ENCODE results near the gene MERTK.

DNA sequence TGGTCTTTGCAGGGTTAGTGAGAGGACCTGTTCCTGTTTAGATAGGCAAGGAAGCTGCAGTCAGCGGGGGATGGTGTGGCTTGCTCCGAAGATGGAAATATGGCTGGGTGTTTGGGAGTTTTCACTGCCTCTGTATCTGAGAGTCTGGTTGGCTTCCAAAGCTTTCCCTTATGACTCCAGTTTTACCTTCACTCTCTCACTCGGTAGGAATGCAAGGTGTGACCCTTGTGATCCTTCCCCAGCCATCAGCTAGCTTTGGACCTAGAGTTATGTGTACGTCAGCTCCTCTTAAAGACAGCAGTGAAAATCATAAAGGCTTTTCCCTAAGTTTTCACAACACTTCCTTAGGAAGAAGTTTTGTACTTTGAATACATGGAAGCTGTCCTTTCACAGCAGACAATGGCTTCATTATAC lies 121.2 kb downstream of the MERTK start:
- TF ChIP-seq, protein P1, sequence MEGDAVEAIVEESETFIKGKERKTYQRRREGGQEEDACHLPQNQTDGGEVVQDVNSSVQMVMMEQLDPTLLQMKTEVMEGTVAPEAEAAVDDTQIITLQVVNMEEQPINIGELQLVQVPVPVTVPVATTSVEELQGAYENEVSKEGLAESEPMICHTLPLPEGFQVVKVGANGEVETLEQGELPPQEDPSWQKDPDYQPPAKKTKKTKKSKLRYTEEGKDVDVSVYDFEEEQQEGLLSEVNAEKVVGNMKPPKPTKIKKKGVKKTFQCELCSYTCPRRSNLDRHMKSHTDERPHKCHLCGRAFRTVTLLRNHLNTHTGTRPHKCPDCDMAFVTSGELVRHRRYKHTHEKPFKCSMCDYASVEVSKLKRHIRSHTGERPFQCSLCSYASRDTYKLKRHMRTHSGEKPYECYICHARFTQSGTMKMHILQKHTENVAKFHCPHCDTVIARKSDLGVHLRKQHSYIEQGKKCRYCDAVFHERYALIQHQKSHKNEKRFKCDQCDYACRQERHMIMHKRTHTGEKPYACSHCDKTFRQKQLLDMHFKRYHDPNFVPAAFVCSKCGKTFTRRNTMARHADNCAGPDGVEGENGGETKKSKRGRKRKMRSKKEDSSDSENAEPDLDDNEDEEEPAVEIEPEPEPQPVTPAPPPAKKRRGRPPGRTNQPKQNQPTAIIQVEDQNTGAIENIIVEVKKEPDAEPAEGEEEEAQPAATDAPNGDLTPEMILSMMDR (IDR thresholded peaks at IDR 0.05; ENCODE audit: insufficient read depth, low read depth, low read length), result no peak
- TF ChIP-seq EZH2 (IDR thresholded peaks at IDR 0.05; ENCODE audit: insufficient read depth, low read length), result no peak

All from astrocyte (in vitro differentiated cells and primary cell).